Fibroblast of villous mesenchyme (primary cell): ENCODE data around the gene SYDE2. TPM values are rescaled to one million over a fixed set of nuclear protein-coding genes. Genes with fewer than 3 reads are reported as not detected.
"Not testable (repeated sequence)": the region's sequence is repeated elsewhere in the genome, so short reads cannot be mapped to it uniquely, and the experiment has no call there.

Experiments used
- DNase-seq: peaks from one replicate; pipeline ENCODE4 v3.0.0-alpha.2; 2010; ENCODE audit warnings: low read depth
- H3K4me3 ChIP-seq: 2 replicates; pipeline ENCODE4 v1.5.1; 2011; ENCODE audit warnings: low read depth, mild to moderate bottlenecking, low read length
- total RNA-seq: library from RNA; depleted of rRNA; stranded (reverse); fragments of >200 nt; gene quantifications from 2 replicates; pipeline ENCODE4 v1.2.3, GENCODE V29; 2012
- TF ChIP-seq, protein P1 (sequence below): IDR thresholded peaks from 2 replicates; pipeline ENCODE4 v1.5.1; 2012; ENCODE audit warnings: low read depth, mild to moderate bottlenecking, low read length; ENCODE audit not compliant: insufficient read depth

SYDE2 gene
- total RNA-seq, 1 donor: 27.6 TPM

DNA sequence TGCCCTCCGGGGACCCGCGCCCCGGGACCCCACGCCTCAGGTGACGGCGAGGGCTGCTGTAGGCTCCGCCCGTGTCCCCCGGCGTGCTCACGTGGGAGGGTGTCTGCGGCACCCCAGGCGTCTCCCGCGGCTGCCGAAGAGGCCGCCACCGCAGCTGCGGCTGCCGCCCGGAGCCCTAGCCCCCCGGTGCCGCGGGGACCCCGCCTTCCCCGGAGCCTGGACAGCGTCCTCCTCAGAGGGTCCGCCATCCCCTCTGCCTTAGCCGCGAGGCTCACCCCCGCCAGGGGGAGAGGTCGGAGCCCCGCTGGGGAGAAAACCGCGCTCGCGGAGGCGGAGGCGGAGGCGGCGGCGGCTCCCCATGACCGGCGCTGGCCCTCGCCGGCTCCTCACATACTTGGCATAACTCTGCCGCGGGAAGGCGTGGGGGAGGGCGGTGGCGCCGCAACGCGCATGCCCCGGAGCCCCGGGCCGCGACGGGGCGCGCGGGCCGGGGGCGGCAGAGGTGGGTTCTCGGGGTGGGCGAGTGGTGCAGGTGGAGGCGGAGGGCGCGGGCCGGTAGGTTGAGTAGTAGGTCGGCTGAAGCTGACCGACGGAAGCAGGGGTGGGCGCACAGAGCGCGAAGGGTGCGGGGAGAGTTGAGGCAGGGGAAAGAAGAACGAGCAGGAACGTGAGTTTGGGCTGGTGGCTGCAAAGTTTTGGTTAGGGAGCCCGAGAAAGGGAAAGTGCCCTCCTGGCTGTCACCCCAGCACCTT lies 700 bp upstream of the SYDE2 start:
- peak; percentile 62 for DNase-seq
- TF ChIP-seq, protein P1, sequence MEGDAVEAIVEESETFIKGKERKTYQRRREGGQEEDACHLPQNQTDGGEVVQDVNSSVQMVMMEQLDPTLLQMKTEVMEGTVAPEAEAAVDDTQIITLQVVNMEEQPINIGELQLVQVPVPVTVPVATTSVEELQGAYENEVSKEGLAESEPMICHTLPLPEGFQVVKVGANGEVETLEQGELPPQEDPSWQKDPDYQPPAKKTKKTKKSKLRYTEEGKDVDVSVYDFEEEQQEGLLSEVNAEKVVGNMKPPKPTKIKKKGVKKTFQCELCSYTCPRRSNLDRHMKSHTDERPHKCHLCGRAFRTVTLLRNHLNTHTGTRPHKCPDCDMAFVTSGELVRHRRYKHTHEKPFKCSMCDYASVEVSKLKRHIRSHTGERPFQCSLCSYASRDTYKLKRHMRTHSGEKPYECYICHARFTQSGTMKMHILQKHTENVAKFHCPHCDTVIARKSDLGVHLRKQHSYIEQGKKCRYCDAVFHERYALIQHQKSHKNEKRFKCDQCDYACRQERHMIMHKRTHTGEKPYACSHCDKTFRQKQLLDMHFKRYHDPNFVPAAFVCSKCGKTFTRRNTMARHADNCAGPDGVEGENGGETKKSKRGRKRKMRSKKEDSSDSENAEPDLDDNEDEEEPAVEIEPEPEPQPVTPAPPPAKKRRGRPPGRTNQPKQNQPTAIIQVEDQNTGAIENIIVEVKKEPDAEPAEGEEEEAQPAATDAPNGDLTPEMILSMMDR: no peak
- H3K4me3 ChIP-seq: peak overlapping the region; percentile 95

DNA sequence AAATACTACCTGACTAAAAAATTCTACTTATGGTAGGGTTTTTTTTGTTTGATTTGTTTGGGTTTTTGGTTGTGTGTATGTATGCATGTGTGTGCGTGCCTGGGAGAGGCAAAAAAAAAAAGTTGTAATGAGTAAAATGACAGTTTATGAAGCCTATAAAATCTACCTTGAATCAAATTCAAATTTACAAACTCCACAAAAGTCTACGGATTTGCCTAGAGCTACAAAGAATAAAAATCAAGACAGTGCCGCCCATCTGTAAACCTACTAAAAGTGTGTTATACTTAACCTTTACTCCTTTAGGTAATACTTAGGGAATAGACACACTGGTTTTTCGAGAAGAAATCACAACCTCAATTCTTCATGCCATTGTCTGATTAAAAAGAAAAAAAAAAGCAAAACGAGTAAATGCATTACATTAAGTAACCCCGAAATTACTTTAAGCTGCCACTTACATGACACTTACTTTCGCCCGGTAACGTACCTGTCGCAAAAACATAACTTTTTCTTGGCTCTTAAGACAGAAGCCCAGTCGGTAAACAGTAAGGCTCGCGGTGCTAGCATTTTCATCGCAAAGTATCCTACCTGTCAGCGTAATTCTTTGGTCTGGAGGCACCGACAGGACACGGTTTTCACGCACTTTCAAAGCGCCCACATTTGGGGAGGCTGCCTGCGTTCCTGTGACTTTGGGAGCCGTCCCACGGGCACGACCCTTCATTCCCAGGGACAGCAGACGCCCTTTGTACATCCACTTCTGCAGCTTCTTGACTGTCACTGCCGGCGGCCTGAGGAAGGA lies 951 bp downstream of the SYDE2 start:
- TF ChIP-seq, protein P1: no peak
- peak overlapping the region; percentile 95 for H3K4me3 ChIP-seq
- no peak for DNase-seq

DNA sequence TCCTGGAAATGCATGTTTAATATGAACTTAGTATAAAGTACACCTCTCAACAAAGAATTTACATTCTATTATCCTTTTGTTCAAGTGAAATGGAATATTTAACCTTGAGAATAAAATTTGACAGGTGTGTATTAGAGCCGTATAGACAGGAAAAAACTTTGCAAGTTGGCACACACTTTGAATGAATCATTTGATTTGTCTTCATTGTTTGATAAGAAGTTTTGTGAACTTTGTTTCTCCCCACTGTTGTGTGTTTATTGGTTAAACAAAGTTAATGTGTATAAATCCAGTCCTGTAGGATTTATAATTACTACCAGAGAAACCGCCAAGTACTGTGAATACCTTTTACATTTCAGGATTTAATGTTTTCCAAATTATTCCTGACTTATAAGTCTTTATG lies 2.0 kb downstream of the SYDE2 start:
- DNase-seq: no peak
- TF ChIP-seq, protein P1: no peak
- H3K4me3 ChIP-seq: peak overlapping the region; percentile 95

DNA sequence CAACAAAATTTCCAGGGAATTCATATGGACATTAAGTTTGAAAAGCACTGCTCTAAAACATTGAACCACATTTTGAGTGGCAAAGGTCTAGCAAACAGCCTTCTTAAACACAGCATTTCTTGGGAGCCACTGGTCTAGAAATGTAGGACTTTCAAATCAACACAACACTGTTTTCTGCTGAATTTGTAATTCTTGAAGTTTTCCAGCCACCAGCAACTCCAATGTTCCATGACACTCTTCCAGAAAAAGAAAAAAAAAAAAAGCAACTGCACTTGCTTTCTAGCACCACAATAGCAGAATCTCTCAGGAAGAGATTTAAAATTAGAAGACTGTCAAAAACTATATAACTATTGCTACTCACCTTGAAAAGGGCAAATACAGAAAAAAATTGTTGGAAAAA lies 4.5 kb downstream of the SYDE2 start:
- H3K4me3 ChIP-seq: peak overlapping the region; percentile 33
- TF ChIP-seq, protein P1: no peak
- DNase-seq: no peak

DNA sequence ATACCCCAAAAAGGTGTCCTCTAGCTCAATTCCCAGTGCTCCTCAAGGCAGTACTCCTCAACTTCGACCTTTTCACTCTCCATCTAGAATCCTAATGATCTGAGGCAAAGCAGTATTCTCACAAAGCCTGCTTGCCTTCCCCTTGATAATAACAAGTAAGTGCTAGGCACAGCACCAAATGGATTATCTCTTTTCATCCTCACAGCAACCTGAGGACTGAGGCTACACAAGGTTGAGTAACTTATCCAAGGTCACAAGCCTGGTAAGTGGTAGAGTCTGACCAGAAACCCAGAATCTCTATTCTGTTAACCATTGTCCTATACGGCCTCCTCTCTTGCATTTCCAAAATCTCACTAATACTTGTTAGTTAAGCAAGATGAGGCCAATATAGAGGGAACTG lies 5.1 kb downstream of the SYDE2 start:
- H3K4me3 ChIP-seq: peak overlapping the region; percentile 33
- DNase-seq: no peak
- TF ChIP-seq, protein P1: no peak

DNA sequence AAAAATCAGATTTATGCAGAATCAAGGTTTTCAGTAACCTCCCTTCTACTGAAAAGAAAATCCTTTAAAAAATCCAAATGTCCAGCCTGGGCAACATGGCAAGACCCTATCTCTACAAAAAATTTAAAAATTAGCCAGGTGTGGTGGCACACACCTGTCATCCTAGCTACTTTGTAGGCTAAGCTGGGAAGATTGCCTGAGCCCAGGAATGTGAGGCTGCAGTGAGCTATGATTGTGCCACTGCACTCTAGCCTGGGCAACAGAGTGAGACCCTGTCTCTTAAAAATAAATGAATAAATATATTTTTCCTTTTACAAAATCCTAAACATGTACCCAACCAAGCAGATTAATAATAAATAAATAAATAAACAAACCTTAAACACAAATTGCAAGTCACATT lies 8.7 kb downstream of the SYDE2 start:
- DNase-seq, H3K4me3 ChIP-seq: not testable (repeated sequence)

DNA sequence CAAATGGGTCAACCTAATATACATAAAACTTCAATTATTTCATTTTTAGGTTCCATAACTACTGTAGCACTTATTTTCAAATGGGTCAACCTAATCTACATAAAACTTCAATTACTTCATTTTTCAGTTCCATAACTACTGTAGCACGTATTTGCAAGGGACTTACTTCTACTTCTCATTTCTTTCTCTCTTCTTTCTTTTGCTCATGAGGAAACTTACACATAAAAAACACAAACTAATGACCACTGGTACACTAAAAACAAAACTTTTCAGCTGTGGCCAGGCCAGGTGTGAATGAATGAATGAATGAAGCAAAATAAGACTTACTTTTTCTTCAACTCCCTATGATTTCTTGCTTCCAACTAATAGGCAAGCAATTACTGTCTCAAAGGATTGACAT lies 11.7 kb downstream of the SYDE2 start:
- TF ChIP-seq, protein P1: no peak
- no peak overlapping the region for H3K4me3 ChIP-seq
- DNase-seq: no peak
